ENCODE measurements around the gene CCDC146.
"Not testable (repeated sequence)": the region's sequence is repeated elsewhere in the genome, so short reads cannot be mapped to it uniquely, and the experiment has no call there.

The CCDC146 gene

GRCh38 chr7:77248154-77248553 lies 125.7 kb downstream of the CCDC146 start:
- no peak for DNase-seq

GRCh38 chr7:77252506-77252905 lies 130.1 kb downstream of the CCDC146 start:
- no peak for DNase-seq

GRCh38 chr7:77253151-77253550 lies 130.7 kb downstream of the CCDC146 start:
- DNase-seq: no peak

- no peak for DNase-seq
Measured at GRCh38 chr7:77254429-77254828, 132.0 kb downstream of the CCDC146 start.

DNA sequence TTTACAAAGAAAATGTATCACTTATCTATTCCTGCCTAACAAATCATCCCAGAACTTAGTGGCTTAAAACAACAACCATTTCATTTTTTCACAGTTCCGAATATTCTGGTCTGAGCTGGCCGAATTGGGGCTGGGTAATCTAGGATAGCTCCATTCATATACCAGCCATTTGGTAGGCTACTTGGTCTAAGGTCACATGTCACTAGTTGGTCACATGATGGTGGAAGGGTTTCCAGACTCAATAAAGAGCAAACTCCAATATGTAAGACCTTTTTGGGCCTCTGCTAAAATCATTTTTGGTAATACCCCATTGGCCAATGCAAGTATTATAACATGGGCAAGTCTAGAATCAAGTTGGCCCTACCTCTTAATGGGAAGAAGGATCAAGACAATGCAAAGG lies 132.5 kb downstream of the CCDC146 start:
- DNase-seq: no peak

GRCh38 chr7:77258014-77258413 lies 135.6 kb downstream of the CCDC146 start:
- DNase-seq: no peak

GRCh38 chr7:77258593-77258992 lies 136.2 kb downstream of the CCDC146 start:
- DNase-seq: no peak

- no peak for DNase-seq
Measured at GRCh38 chr7:77262316-77262715, 139.9 kb downstream of the CCDC146 start.

- no peak for DNase-seq
Measured at GRCh38 chr7:77265666-77266065, 143.3 kb downstream of the CCDC146 start.

DNA sequence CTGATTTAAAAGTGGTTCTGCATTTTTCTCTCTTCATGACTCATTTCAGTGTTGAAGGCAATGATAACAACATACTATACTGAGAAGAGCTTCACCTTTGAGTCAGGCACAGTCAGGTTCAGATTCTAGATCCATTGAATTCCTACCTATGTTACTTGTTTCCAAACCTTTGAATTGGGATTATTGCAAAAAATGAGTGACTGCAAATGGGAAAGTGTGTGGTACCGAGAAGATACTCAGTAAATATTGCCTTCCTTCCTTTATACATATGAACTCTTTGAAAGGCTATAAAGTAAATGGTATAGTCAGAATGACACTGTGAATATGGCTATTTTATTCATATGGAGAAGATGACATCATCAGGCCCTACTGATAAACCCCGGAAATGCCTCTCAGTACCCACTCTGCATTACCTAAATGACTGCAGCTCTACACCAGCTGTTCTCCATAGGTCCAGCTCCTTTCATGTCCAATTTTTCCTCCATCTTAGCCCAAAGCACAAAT lies 143.9 kb downstream of the CCDC146 start:
- DNase-seq: no peak

GRCh38 chr7:77269360-77270093 lies 147.1 kb downstream of the CCDC146 start:
- DNase-seq: no peak

DNA sequence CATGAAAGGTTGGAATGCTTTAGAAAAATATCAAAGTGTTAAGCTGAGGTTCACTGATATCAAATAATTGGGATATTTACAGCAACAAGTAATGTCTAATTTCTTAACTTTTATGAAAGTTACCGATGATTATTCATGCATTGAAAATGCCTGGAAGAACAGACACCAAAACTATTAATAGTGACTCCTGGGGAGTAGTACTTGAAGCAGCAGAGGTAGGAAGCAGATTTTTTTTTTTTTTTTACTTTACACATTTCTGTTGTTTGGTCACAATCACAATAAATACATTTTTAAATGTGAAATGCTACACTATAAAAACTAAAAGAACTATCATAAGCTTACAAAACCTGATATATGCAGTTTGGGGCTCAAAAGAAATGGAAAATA lies 147.7 kb downstream of the CCDC146 start:
- no peak for DNase-seq

DNA sequence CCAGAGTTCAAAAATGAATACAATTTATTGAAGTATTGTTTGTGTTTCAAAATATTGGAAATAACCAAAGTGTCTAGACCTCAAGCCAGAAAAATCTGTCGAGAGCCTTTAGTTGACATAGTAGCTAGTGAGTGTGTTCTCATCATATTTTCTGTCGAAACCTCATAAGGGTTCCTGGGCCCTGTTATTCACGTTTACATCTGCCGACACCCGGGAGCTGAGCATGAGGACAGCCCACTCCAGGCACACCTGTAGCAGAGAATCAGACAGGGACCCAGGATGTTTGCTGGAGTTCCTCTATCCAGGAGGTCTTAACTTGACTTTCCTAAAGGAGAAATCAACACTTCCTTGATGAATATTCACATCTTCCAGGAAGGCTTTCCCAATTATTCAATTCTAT lies 149.4 kb downstream of the CCDC146 start:
- DNase-seq: no peak

DNA sequence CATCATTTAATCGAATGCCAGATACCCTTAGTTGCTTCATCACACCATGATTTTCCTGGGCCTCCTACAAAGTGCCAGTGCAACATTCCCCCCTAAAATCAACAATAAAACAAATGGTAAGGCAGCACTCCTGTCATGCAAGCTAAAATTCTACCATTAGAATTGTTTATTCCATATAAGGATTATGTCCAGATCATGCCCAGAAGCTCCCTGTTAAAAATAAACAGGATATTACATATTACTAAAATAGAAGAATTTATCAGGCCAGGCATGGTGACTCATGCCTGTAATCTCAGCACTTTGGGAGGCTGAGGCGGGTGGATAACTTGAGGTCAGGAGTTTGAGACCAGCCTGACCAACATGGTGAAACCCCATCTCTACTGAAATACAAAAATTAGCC lies 153.2 kb downstream of the CCDC146 start:
- not testable (repeated sequence) for DNase-seq

DNA sequence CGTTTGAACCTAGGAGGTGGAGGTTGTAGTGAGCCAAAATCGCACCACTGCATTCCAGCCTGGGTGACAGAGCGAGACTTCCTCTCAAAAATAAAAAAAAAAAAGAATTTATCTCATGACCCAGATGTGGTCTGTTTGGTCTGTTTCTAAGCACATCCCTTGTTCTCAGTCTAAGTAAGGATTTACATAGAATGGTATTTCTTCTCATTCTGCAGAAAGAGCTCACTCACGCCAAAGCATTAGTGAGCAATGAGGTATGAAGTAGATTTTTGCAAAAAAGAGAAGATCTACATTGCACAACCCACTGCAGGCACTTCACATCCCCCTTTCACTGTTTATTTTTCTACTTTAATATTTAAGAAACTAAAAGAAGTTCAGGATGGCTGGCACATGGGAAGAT lies 153.7 kb downstream of the CCDC146 start:
- no peak for DNase-seq

GRCh38 chr7:77281780-77282478 lies 159.5 kb downstream of the CCDC146 start:
- DNase-seq: no peak

- no peak for DNase-seq
Measured at GRCh38 chr7:77282897-77283296, 160.5 kb downstream of the CCDC146 start.

DNA sequence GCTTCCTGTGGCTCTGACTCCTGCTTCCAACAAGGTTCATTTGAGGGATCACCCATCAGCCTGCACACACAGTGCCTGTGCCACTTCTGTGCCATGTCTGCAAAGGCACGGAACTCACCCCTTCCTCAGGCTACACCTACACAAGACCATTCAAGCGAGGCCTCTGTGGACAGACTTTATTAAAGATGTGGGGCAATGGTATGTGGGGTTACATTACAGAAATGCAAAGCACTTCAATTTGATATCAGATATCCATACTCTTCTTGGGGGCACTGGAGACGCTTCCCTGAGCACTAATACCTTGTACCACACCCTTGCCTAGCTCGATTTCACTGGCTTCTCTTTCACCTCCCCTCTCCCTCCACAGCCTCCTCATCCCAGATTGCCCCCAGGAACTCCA lies 161.6 kb downstream of the CCDC146 start:
- no peak for DNase-seq

DNA sequence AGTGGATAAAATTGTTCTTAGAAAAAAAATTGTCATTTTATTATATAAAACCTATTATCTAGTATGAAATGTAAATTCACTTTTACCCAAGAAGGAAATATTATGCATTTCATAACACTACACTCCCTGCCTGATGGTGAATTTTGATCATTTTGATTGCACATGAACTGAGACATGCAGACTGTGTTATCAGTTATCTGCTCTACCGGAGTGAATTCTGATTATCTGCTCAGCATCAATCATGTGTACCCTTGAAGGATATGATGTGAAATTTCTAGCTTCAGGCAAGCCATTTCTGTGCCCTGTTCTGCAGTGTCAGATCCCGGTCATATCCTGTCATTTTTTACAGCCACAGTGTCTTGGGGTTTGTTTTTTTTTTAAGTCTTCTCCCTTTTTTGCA lies 162.2 kb downstream of the CCDC146 start:
- DNase-seq: no peak

- no peak for DNase-seq
Measured at GRCh38 chr7:77288676-77289320, 166.4 kb downstream of the CCDC146 start.

DNA sequence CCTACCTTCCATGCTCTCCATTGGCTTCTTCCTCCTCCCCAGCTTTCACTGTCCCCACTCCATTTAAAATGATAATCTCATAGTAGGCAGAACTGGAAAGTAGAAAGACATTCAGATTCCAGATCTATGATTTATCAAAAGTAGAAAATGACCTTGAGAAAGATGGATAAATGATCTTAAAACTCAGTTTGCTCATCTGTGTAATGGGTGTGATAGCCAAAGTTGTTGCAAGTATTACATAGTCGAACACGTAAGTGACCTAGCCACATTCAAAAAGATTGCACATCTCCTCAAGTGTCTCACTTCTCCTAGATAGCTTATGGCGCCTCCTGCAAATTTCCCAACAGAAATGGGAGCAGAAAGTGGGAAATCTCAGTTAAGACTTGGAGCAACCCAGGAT lies 167.0 kb downstream of the CCDC146 start:
- DNase-seq: no peak

- no peak for DNase-seq
Measured at GRCh38 chr7:77290425-77290824, 168.0 kb downstream of the CCDC146 start.

GRCh38 chr7:77293046-77293445 lies 170.6 kb downstream of the CCDC146 start:
- no peak for DNase-seq

- DNase-seq: no peak
Measured at GRCh38 chr7:77295549-77295948, 173.1 kb downstream of the CCDC146 start.

All from bone marrow (tissue), 2 donors.